Embryonic facial prominence (tissue), 1 donor: ENCODE data around the gene FMO2.

ENCODE experiments used
- DNase-seq: peaks from one replicate; pipeline ENCODE4 v3.0.0-alpha.2; 2016; ENCODE audit errors: extremely low spot score

The FMO2 gene

DNA sequence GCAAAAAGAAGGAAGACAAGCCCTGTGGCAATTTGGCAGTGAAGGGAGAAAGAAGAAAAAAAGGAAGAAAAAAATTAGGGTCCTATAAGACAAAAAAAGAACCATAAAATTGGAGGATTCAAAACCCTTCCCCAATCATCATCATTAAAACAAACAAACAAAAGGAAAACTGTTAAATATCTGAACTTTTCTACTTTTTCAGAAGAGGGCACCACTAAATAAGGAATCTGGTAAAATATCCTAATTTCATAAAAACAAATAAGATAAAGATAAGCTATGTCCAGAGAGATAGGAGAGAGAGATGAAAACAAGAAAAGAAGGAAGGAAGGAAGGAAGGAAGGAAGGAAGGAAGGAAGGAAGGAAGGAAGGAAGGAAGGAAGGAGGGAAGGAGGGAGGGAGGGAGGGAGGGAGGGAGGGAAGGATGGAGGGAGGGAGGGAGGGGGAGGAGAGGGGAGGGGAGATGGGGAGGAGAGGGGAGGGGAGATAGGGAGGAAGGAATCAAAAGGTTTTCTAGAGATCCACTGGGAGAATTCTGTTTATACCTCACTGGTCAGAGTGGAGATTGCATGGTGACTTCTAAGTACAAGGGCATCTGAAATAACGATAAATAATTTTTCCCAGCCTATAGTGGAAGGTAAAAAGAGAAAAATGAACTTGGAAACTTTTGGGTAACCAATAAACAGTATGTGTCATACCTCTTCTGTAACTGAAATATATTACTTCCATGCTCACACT is 10.4 kb upstream of the FMO2 start:
- no peak for DNase-seq

GRCh38 chr1:171177261-171177660 is 7.8 kb upstream of the FMO2 start:
- no peak for DNase-seq

GRCh38 chr1:171179318-171180227 is 5.5 kb upstream of the FMO2 start:
- no peak for DNase-seq

DNA sequence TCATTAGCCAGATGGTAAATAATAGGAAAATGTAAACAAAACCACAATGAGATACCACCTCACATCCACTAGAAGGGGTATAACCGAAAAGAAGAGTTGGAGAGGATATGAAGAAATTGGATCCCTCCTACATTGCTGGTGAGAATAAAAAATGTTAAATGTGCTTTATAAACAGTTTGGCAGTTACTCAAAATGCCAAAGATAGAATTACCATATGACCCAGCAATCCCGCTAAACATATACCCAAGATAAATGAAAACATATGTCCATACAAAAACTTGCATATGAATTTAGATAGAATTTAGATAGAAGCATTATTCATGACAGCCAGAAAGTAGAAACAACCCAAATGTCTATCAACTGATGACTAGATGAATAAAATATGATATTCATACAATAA is 4.4 kb upstream of the FMO2 start:
- DNase-seq, result peak; percentile 42

DNA sequence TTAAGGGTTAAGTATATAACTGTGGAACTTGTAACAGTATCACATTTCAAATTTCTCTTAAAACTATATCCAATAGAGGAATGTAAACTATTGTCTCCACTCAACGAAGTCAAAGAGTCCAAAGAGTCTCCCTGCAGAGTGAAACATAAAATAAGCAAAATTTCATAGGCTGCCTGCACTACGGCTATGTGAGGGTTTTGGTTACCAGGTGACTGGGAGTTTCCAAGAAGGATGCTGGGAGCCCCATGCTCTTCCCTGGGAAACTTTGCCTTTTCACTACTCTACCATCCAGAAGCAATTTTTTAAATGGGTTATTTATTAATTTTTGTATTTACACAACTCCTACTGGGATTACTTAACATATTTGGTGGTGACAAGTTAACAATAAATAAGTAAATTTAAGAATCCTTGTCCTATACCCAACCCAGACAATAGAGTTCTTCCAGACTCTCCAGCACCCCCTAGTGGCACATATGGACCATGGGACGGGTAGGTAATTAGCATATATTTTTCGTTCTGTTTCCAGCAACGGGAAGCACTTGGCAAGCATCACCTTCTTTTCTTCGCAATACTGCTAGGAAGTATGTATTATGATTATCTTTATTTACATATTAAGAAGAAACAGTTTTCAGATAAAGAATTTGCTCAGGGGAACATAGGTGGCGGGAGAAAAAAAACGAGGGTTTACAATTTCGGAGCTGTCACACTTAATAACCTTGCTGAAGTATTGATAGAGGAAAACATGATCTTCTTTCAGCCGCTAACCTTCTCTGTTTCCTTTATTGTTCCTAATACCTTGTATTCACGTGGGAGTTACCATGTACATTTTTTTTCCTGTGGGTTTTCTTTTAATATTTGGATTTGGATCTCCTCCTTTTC is 3.5 kb downstream of the FMO2 start:
- no peak for DNase-seq

GRCh38 chr1:171191992-171192391 is 6.9 kb downstream of the FMO2 start:
- no peak for DNase-seq

GRCh38 chr1:171195767-171196166 is 10.7 kb downstream of the FMO2 start:
- no peak for DNase-seq

GRCh38 chr1:171196351-171196750 is 11.3 kb downstream of the FMO2 start:
- no peak for DNase-seq

DNA sequence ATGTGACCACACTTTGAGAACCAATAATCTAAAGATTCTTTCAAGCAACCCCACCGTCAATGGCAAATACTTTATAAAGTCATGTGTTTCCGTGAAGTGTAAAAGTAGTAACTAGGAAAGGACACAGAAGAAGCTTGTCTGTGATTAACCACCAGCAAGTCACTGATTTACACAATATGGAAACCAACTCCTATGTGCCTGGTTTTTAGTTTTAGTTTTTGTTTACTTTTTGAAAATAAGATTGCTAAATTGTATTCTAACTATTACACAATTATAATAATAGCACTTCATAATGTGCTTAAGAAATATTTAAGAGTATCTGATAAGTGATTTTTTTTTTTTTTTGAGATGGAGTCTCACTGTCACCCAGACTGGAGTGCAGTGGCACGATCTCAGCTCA is 13.0 kb downstream of the FMO2 start:
- DNase-seq, result no peak

DNA sequence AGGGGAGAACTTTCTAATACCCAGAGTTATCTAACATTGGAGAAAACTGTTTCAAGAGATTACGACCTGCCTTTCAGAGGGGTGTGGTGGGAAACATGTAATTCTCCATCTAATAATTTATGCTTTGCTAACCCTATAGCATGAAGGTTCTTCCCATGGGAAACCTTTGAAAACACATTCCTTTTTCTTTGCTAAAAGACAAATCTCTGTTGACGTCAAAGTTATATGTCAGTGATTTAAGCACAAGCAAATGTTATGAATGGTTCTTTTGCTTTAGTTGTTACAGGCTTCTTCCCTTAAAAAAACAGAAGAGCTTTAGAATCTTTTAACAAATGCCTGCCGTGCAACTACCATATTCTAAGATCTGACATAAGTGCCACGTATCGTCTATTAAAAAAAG is 19.2 kb downstream of the FMO2 start:
- no peak for DNase-seq

DNA sequence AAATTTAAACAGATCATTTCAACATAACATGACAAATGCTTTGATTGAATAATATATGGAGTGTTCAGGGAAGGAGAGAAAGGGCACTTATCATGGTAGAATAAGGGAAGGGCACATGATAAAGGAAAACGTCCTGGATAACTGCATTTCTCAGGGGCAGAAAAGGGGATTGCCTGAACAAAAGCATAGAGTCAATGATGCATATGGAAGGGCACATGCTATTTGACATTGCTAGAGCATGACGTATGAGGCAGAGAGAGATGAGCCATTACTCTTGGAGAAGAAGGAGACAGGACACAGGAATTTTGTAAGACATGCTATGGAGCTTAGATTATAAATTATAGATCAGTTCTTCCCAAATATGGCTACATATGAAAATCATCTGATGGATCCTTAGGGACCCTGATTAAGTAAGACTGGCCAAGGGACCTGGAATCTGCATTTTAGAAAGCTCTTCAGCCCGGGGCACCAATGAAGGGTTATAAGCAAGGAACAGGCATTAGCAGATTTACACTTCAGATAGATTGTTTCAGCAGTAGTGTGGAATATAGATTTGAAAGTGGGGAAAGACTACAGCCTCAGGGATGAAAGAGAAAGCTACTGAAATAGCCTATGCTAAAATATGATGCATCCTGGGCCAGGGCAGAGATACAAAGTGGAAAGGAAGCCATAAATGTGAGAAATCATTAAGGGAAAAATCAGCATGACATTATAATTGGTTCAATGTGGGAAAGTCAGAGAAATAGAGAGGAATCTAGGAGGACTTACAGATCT is 21.3 kb downstream of the FMO2 start:
- DNase-seq, result no peak

GRCh38 chr1:171206978-171207355 is 21.9 kb downstream of the FMO2 start:
- no peak for DNase-seq

DNA sequence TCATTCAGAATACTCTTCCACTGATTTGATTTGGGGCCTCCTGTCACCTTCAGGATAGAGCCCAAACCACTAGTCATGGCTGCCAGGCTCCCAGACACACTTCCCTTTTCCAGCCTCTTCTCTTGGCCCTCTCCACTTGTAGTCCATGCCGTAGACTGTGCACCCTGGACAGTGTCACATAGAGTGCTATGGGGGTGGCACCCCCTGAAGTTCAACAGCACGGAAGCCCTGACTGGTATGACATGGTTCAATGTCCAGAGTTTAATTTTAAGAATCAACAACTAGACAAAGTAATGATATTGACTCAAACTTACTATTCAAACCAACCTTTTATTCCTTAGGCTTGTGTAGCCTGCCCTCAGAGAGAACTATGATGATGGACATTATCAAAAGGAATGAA is 22.3 kb downstream of the FMO2 start:
- DNase-seq, result no peak

DNA sequence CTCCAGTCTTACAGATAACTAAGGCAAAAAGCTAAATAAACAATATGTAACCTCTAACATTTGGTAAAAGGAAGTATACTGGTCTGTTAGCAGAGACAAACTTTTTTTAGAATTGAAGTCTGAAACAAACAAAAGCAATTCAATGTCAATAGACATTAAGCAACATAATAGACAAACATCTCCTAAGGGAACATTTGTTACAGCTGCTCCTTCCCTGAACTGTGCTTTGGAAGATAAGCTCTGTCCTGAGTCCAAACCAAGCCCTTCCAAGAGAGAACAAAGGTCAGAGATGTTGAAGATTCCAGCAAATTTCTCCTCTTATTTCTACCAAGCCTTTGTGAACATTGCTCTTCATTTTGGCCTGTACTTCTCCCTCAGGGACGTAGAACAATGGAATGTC is 25.3 kb downstream of the FMO2 start:
- no peak for DNase-seq

DNA sequence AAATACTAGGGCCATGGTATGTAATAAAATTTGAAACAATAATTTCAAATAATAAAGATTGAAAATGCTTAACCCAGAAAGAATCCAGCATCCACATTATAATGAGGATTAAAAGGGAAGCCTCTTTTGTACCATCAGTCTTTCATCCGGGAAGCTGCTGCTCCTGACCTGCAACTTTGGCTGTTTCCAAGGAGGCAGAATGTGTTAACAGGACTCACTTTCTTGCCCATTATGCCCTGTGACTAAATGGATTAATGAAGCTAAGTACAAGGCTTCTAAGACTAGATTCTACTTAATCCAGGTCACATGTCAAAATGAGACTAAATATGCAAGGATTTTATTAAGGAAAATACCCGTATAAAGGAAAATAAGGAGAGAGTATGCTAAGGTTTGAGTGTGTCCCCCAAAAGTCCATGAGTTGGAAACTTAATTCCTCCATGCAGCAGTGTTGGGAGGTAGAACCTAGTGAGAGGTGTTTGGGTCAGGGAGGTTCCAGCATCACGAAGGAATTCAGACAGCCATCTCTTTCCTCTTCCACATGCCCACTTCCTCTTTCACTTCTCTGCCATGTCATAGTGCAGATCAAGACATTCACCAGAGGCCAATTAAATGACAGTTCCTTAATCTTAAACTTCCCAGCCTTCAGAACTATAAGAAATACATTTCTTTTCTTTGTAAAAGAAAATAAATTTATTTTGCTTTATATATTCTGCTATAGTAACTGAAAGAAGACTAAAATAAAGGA is 27.7 kb downstream of the FMO2 start:
- DNase-seq, result no peak

DNA sequence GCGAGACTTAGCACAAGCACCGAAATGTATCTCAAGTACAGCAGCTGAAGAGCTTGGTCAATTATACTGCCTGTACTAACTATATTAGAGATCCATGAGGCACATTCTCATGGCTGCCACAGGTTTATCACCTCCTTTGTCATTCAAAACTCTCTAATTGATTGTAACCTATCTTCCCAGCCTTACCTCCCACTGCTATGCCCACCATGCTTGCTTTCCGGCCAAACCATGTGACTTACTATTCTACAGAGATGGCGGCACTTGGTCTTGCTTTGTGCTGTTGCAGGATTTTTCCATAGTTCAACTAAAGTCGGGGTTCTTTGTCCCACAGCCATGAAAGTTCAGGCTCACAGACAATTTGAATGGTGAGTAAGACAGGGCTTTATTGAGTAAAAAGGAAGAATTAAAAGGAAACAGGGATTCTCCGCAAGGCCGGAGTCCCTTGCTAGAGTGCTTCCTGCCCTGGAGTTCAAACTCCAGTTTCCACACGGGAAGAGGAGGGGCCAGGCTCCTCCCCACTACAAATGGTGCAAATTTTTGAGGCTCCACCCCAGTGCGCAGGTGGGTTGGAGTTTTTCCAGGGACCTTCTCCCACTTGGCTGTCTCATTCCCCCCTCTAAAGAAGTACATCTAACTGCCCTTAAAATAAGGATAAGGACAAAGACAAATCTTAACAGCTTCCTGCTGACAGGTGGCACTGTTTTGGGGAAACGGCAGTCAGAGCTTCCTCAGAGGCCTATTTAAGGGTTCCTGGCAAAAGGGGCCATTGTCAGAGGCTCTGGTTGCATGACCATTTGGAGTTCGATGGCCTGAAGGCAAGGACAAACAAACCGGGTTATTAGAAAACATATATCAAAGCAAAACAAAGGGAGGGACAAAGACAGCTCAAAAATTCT is 28.7 kb downstream of the FMO2 start:
- no peak for DNase-seq

GRCh38 chr1:171217658-171218443 is 32.8 kb downstream of the FMO2 start:
- no peak for DNase-seq

DNA sequence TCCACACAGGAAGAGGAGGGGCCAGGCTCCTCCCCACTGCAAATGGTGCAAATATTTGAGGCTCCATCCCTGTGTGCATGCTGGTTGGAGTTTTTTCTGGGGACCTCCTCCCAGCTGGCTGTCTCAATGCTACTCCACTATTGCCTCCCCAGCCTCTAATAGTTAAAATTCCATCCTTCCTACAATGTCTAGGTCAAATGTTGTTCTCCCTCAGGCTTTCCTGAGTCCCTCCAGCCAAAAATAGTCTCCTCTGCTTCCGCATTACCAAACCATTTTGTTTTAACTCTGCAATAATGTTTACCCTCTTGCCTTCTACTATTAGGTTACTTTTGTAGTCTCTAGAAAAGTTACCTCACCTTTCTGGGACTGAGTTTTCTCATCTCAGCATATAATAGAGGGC is 33.6 kb downstream of the FMO2 start:
- no peak for DNase-seq
